GM12878 (cell line): Measurements from ENCODE around the gene ELANE. TPM values are rescaled to one million over a fixed set of nuclear protein-coding genes. Genes with fewer than 3 reads are reported as not detected.

ENCODE experiments used
- ATAC-seq: fragments of 200-7000 bp; cut with Tn5 transposase; 3 replicates; pipeline ENCODE4 v1.9.1; 2020; ENCODE audit warnings: mild to moderate bottlenecking, moderate library complexity
- BruUV-seq: library from RNA; stranded (reverse); fragments of 400-500 nt; replicated peaks from 2 replicates; lab custom pipeline; 2021; lab: Mats Ljungman, UMichigan
- CTCF ChIA-PET: fragments of 300-600 bp; sonication (Branson Sonifier 250); formaldehyde crosslinking; extraction: SDS; loops from one replicate; lab custom pipeline; 2021; ENCODE audit warnings: inconsistent platforms; lab: Yijun Ruan, JAX
- POLR2A ChIA-PET: fragments of 350-600 bp; formaldehyde crosslinking; extraction: SDS; loops from one replicate; lab custom pipeline; 2021; ENCODE audit warnings: inconsistent platforms; lab: Charles Lee
- RAD21 ChIA-PET: fragments of 300-600 bp; sonication (Branson Sonifier 250); formaldehyde crosslinking; loops from one replicate; lab custom pipeline; 2023; ENCODE audit warnings: antibody characterized with exemption; ENCODE audit not compliant: unreplicated experiment; lab: Charles Lee
- SMC1A ChIA-PET: fragments of 300-600 bp; sonication (Branson Sonifier 250); formaldehyde crosslinking; loops from one replicate; lab custom pipeline; 2023; ENCODE audit not compliant: unreplicated experiment, uncharacterized antibody; lab: Charles Lee
- DNase-seq: peaks from one replicate; pipeline ENCODE4 v3.0.0-alpha.2; 2011; ENCODE audit warnings: low read depth, low spot score
- FAIRE-seq: peaks from 3 replicates; lab custom pipeline; 2011; peaks lifted over from hg19 to GRCh38; lab: Jason Lieb, UNC
- H2AFZ ChIP-seq: 2 replicates; pipeline ENCODE4 v1.6.0; 2011; ENCODE audit warnings: low read depth, low read length, control low read depth; ENCODE audit not compliant: control insufficient read depth
- H3K27ac ChIP-seq: 2 replicates; pipeline ENCODE4 v1.5.1; 2011; ENCODE audit warnings: control low read depth; ENCODE audit not compliant: control insufficient read depth, insufficient read depth
- H3K27me3 ChIP-seq, 2 experiments: replicated peaks in 1 of 2; 2 replicates each; pipeline versions ENCODE4 v1.6.0 to v1.6.1; 2011; ENCODE audit warnings: low read length in 1 of 2; ENCODE audit not compliant: control insufficient read depth in 2 of 2, insufficient read depth in 2 of 2
- H3K36me3 ChIP-seq, 2 experiments: 2 replicates each; pipeline ENCODE4 v1.5.1; 2011; ENCODE audit warnings: low read length in 1 of 2; ENCODE audit not compliant: control insufficient read depth in 2 of 2, insufficient read depth in 2 of 2
- H3K4me1 ChIP-seq: 2 replicates; pipeline ENCODE4 v1.6.1; 2011; ENCODE audit warnings: mild to moderate bottlenecking, low read length, moderate library complexity, mixed read lengths; ENCODE audit not compliant: control insufficient read depth, insufficient read depth
- H3K4me2 ChIP-seq: 2 replicates; pipeline ENCODE4 v1.6.0; 2011; ENCODE audit warnings: control low read depth; ENCODE audit not compliant: control insufficient read depth, insufficient read depth
- H3K4me3 ChIP-seq: fragments of 200-600 bp; sonication (generic); 2 replicates; pipeline ENCODE4 v1.5.1; 2016
- H3K79me2 ChIP-seq: 2 replicates; pipeline ENCODE4 v1.6.0; 2011; ENCODE audit warnings: low read length; ENCODE audit not compliant: control insufficient read depth, insufficient read depth
- H3K9ac ChIP-seq: 2 replicates; pipeline ENCODE4 v1.8.0; 2011; ENCODE audit warnings: low read length, control low read depth, mixed read lengths; ENCODE audit not compliant: control insufficient read depth, insufficient read depth
- H3K9me3 ChIP-seq: replicated peaks from 3 replicates; pipeline ENCODE4 v1.5.1; 2011; ENCODE audit warnings: mild to moderate bottlenecking, low read length; ENCODE audit not compliant: control insufficient read depth, insufficient read depth
- H4K20me1 ChIP-seq: 2 replicates; pipeline ENCODE4 v1.6.0; 2011; ENCODE audit not compliant: control insufficient read depth, insufficient read depth
- ATF7 ChIP-seq: fragments of 450-650 bp; IDR thresholded peaks from 2 replicates; pipeline ENCODE4 v1.6.1; 2016; ENCODE audit warnings: low read depth, mild to moderate bottlenecking
- BMI1 ChIP-seq: fragments of 450-650 bp; IDR thresholded peaks from 2 replicates; pipeline ENCODE4 v1.6.1; 2016; ENCODE audit warnings: mild to moderate bottlenecking, moderate library complexity, borderline replicate concordance
- CHD1 ChIP-seq: IDR thresholded peaks from 2 replicates; pipeline ENCODE4 v1.6.1; 2012; ENCODE audit warnings: low read depth, low read length, improper control_type of control experiment
- IRF4 ChIP-seq: IDR thresholded peaks from 2 replicates; pipeline ENCODE4 v1.6.1; 2011; ENCODE audit warnings: low read depth, low read length
- IRF5 ChIP-seq: fragments of 450-650 bp; IDR thresholded peaks from 2 replicates; pipeline ENCODE4 v1.6.1; 2017; ENCODE audit warnings: borderline replicate concordance
- NFYA ChIP-seq: IDR thresholded peaks from 2 replicates; pipeline ENCODE4 v1.6.1; 2011; ENCODE audit warnings: low read depth, mild to moderate bottlenecking, low read length, improper control_type of control experiment, borderline replicate concordance
- PBX3 ChIP-seq: IDR thresholded peaks from 2 replicates; pipeline ENCODE4 v1.6.1; 2011; ENCODE audit warnings: mild to moderate bottlenecking, low read depth, low read length, moderate library complexity; ENCODE audit not compliant: insufficient replicate concordance
- POLR2A ChIP-seq: IDR thresholded peaks from 2 replicates; pipeline ENCODE4 v1.6.1; 2011; ENCODE audit warnings: low read depth, mild to moderate bottlenecking, low read length
- SMAD5 ChIP-seq: IDR thresholded peaks from 2 replicates; pipeline ENCODE4 v1.6.1; 2016; ENCODE audit warnings: antibody characterized with exemption, low read depth
- SREBF1 ChIP-seq: IDR thresholded peaks from 2 replicates; pipeline ENCODE4 v1.6.1; 2012; ENCODE audit warnings: mild to moderate bottlenecking, low read length
- TAF1 ChIP-seq: IDR thresholded peaks from 2 replicates; pipeline ENCODE4 v1.6.1; 2011; ENCODE audit warnings: mild to moderate bottlenecking, low read depth, low read length, borderline replicate concordance
- USF1 ChIP-seq: IDR thresholded peaks from 2 replicates; pipeline ENCODE4 v1.6.1; 2011; ENCODE audit warnings: borderline replicate concordance, low read depth, mild to moderate bottlenecking, moderate library complexity, mixed read lengths, low read length; ENCODE audit not compliant: insufficient read depth; ENCODE audit errors: extremely low read length
- YY1 ChIP-seq: IDR thresholded peaks from 2 replicates; pipeline ENCODE4 v1.6.1; 2011; ENCODE audit warnings: low read depth, mild to moderate bottlenecking, low read length
- ZBTB11 ChIP-seq: fragments of 450-650 bp; formaldehyde crosslinking; IDR thresholded peaks from 2 replicates; pipeline ENCODE4 v1.5.0; 2022; ENCODE audit warnings: mild to moderate bottlenecking, missing genetic modification characterization
- ZNF24 ChIP-seq: fragments of 450-650 bp; IDR thresholded peaks from 2 replicates; pipeline ENCODE4 v1.6.1; 2017; ENCODE audit warnings: antibody characterized with exemption, mild to moderate bottlenecking
- WGBS: methylation state at CpG from one replicate; pipeline ENCODE4 v1.1.6; 2016; ENCODE audit warnings: low lambda C conversion rate; ENCODE audit not compliant: insufficient replicate concordance, insufficient coverage; ENCODE audit errors: missing lambda C conversion rate; 5-methylcytosine and 5-hydroxymethylcytosine counted together
- in situ Hi-C: fragments of 300-500 bp; cut with MboI; formaldehyde crosslinking; loops from 9 replicates; pipeline ENCODE4 v1.14.3; 2018; ENCODE audit warnings: mixed read lengths
- intact Hi-C: fragments of 100-400 bp; cut with micrococcal nuclease; formaldehyde crosslinking; loops from one replicate; pipeline ENCODE4 v1.14.2; 2022; ENCODE audit not compliant: unreplicated experiment
- polyA plus RNA-seq, 11 experiments: library from polyadenylated mRNA; depleted of rRNA in 4 of 11; unstranded in 6 of 11; stranded (reverse) in 5 of 11; fragments of >200 nt; fragmentation: Nextera tagmentation in 4 of 11; fragmentation: Illumina TruSeq in 1 of 11; extraction: Ambion mirVana in 4 of 11; extraction: Trizol in 1 of 11; gene quantifications; 1 replicate in 1 of 11; 2 replicates in 10 of 11; pipeline versions ENCODE4 v1.2.1 to v1.2.3, GENCODE V29; 2011 to 2016; ENCODE audit warnings: inconsistent platforms in 2 of 11, missing spikeins in 2 of 11, low read depth in 1 of 11
- total RNA-seq, 4 experiments: library from RNA; depleted of rRNA in 3 of 4; stranded (reverse); fragments of >200 nt in 3 of 4; fragmentation: Illumina TruSeq in 1 of 4; extraction: Trizol in 1 of 4; gene quantifications; 2 replicates each; pipeline versions ENCODE4 v1.2.1 to v1.2.3, GENCODE V29; 2013 to 2021

ELANE gene
- total and polyA plus RNA-seq, 10 of the 15 experiments (the other 5 are each of a cell fraction or from before 2014, with no cell fraction given): not detected

GRCh38 chr19:812049-812746 is 39.9 kb upstream of the ELANE start (continued):
- TF ChIP-seq ZBTB11 (CRISPR knock-in tag): no peak
- no peak for TF ChIP-seq SREBF1

- Histone ChIP-seq H3K79me2 (no peaks in the 10 kb centered on the region; the same call in 1 of the 2 replicates), H3K36me3 (peaks cover 22 to 25% of the 10 kb centered on the region in 2 experiments; a peak in 3 of 4 replicates), H3K27me3 (no peaks in the 10 kb centered on the region), H3K4me1 (no peaks in the 10 kb centered on the region), H4K20me1 (no peaks in the 10 kb centered on the region; the same call in 1 of the 2 replicates), H3K9me3 (no peaks in the 10 kb centered on the region; the same call in 2 of the 3 replicates), H3K4me2 (no peak overlapping the region), H2AFZ (no peak overlapping the region), H3K4me3 (no peak overlapping the region), H3K9ac (no peak overlapping the region), H3K27ac (no peak overlapping the region)
- CTCF ChIA-PET: no interaction called here
- ATAC-seq (no peak), FAIRE-seq (no peak), DNase-seq (no peak)
- POLR2A ChIA-PET: no interaction called here
- intact Hi-C loops (no loop called here), in situ Hi-C loops (no loop called here)
- RAD21 ChIA-PET: no interaction called here
- SMC1A ChIA-PET: no interaction called here
- over 99% methylated on average over 46 of the region's 72 CpGs for WGBS
- no TSS peak for BruUV-seq
- TF ChIP-seq IRF5 (no peak), TAF1 (no peak), SMAD5 (no peak), ZNF24 (no peak), NFYA (no peak), YY1 (no peak), PBX3 (no peak), BMI1 (no peak), POLR2A (peak; percentile 36), ATF7 (no peak), CHD1 (no peak), IRF4 (no peak), USF1 (no peak)
Measured at GRCh38 chr19:812747-813218, 39.3 kb upstream of the ELANE start.
